PC-3 (cell line): Measurements from ENCODE around the gene KCNK13. TPM values are rescaled to one million over a fixed set of nuclear protein-coding genes. Genes with fewer than 3 reads are reported as not detected.

Source experiments
- ATAC-seq: fragments of 200-7000 bp; cut with Tn5 transposase; 2 replicates; pipeline ENCODE4 v1.9.1; 2020; ENCODE audit warnings: mild to moderate bottlenecking, moderate library complexity
- BruUV-seq: library from RNA; stranded (reverse); fragments of 400-500 nt; replicated peaks from 2 replicates; lab custom pipeline; 2021; lab: Mats Ljungman, UMichigan
- CTCF ChIA-PET: fragments of 300-600 bp; sonication (Branson Sonifier 250); formaldehyde crosslinking; loops from one replicate; lab custom pipeline; 2022; ENCODE audit warnings: antibody characterized with exemption; lab: Charles Lee
- POLR2A ChIA-PET: fragments of 300-600 bp; sonication (Branson Sonifier 250); formaldehyde crosslinking; loops from one replicate; lab custom pipeline; 2022; ENCODE audit warnings: antibody characterized with exemption; ENCODE audit not compliant: unreplicated experiment; lab: Charles Lee
- DNase-seq: peaks from one replicate; pipeline ENCODE4 v3.0.0-alpha.2; 2015
- H2AFZ ChIP-seq: fragments of 300-600 bp; sonication (generic); 2 replicates; pipeline ENCODE4 v1.6.0; 2016; ENCODE audit warnings: antibody characterized with exemption, low read length
- H3F3A ChIP-seq: fragments of 300-600 bp; sonication (generic); one replicate; pipeline ENCODE4 v1.6.0; 2017; ENCODE audit warnings: antibody characterized with exemption, low read length, control low read depth, mild to moderate bottlenecking; ENCODE audit not compliant: unreplicated experiment
- H3K27ac ChIP-seq: fragments of 300-600 bp; sonication (generic); 2 replicates; pipeline ENCODE4 v1.5.1; 2016; ENCODE audit warnings: mild to moderate bottlenecking, low read length
- H3K27me3 ChIP-seq: fragments of 300-600 bp; sonication (generic); 2 replicates; pipeline ENCODE4 v1.6.1; 2016; ENCODE audit warnings: low read length, mixed read lengths
- H3K36me3 ChIP-seq: fragments of 300-600 bp; sonication (generic); 2 replicates; pipeline ENCODE4 v1.6.1; 2016; ENCODE audit warnings: low read depth, mixed run types, low read length, mixed read lengths
- H3K4me1 ChIP-seq: fragments of 300-600 bp; sonication (generic); 2 replicates; pipeline ENCODE4 v1.5.1; 2016; ENCODE audit warnings: low read length; ENCODE audit not compliant: insufficient read depth
- H3K4me2 ChIP-seq: fragments of 300-600 bp; sonication (generic); 2 replicates; pipeline ENCODE4 v1.6.0; 2016; ENCODE audit warnings: low read length
- H3K4me3 ChIP-seq: fragments of 300-600 bp; sonication (generic); 2 replicates; pipeline ENCODE4 v1.5.1; 2016; ENCODE audit warnings: mild to moderate bottlenecking, low read length, mixed read lengths
- H3K79me2 ChIP-seq: fragments of 300-600 bp; sonication (generic); 2 replicates; pipeline ENCODE4 v1.6.1; 2017; ENCODE audit warnings: low read length, mixed read lengths
- H3K9ac ChIP-seq: fragments of 300-600 bp; sonication (generic); 2 replicates; pipeline ENCODE4 v1.6.0; 2016; ENCODE audit warnings: mild to moderate bottlenecking, low read length
- H3K9me2 ChIP-seq: fragments of 300-600 bp; sonication (generic); replicated peaks from 2 replicates; pipeline ENCODE4 v1.6.1; 2016; ENCODE audit warnings: mixed run types, low read length, mixed read lengths
- H3K9me3 ChIP-seq: fragments of 300-600 bp; sonication (generic); 2 replicates; pipeline ENCODE4 v1.6.1; 2016; ENCODE audit warnings: low read length, mixed read lengths
- H4K20me1 ChIP-seq: fragments of 300-600 bp; sonication (generic); 2 replicates; pipeline ENCODE4 v1.6.1; 2016; ENCODE audit warnings: low read length, mixed read lengths
- EZH2 ChIP-seq: fragments of 300-600 bp; sonication (generic); IDR thresholded peaks from one replicate; pipeline ENCODE4 v1.6.1; 2017; ENCODE audit warnings: antibody characterized with exemption, mild to moderate bottlenecking, low read length; ENCODE audit not compliant: unreplicated experiment
- EZH2phosphoT487 ChIP-seq: fragments of 300-600 bp; sonication (generic); IDR thresholded peaks from 2 replicates; pipeline ENCODE4 v1.6.1; 2018; ENCODE audit warnings: mild to moderate bottlenecking, antibody characterized with exemption, low read length, borderline replicate concordance
- intact Hi-C: fragments of 100-400 bp; cut with micrococcal nuclease; formaldehyde crosslinking; loops from 2 replicates; pipeline ENCODE4 v1.9.0; 2023
- total RNA-seq: library from RNA; depleted of rRNA; stranded (reverse); fragments of >200 nt; gene quantifications from 2 replicates; pipeline ENCODE4 v1.2.3, GENCODE V29; 2014
- TF ChIP-seq, protein P1 (sequence below): fragments of 300-600 bp; sonication (generic); conservative IDR thresholded peaks from 2 replicates; pipeline ENCODE4 v1.5.1; 2017; ENCODE audit warnings: antibody characterized with exemption, low read depth, mild to moderate bottlenecking, low read length

The KCNK13 gene
- total RNA-seq, 1 experiment from 2014 or later = 0.58 TPM

DNA sequence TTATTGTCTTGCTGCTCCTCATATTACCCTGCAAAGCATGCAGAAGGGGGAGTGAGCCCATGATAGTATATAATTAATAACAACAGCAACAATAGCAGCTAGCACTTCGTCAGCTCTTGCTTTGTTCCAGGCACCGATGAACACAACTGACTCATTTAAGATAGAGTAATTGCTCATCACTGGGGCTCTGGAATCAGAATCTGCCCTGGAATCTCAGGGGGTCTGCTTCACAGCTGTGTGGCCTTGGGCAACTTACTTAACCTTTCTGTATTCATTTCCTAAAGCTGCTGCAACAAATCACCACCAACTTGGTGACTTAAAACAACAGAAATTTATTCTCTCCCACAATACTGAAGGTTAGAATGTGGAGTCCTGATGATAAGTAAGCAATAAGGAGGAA lies 139.6 kb downstream of the KCNK13 start:
- no peaks in the 10 kb centered on the region for H3K9me2 ChIP-seq
- H3K4me1 ChIP-seq = no peaks in the 10 kb centered on the region
- ChIA-PET CTCF (no interaction called here), POLR2A (no interaction called here)
- no peak for ATAC-seq
- no peaks in the 10 kb centered on the region for H3K27me3 ChIP-seq
- H3K79me2 ChIP-seq = no peaks in the 10 kb centered on the region
- H3K4me2 ChIP-seq = no peak overlapping the region
- no peaks in the 10 kb centered on the region for H3K9me3 ChIP-seq
- no peak overlapping the region for H3K4me3 ChIP-seq
- no peak overlapping the region for H3K9ac ChIP-seq
- no peaks in the 10 kb centered on the region for H3K36me3 ChIP-seq
- intact Hi-C loops = no loop called here
- no peak for DNase-seq
- no peak overlapping the region for H2AFZ ChIP-seq
- no peaks in the 10 kb centered on the region for H3F3A ChIP-seq
- H3K27ac ChIP-seq = no peak overlapping the region
- TF ChIP-seq EZH2 (no peak), EZH2phosphoT487 (no peak)
- TF ChIP-seq, protein P1, sequence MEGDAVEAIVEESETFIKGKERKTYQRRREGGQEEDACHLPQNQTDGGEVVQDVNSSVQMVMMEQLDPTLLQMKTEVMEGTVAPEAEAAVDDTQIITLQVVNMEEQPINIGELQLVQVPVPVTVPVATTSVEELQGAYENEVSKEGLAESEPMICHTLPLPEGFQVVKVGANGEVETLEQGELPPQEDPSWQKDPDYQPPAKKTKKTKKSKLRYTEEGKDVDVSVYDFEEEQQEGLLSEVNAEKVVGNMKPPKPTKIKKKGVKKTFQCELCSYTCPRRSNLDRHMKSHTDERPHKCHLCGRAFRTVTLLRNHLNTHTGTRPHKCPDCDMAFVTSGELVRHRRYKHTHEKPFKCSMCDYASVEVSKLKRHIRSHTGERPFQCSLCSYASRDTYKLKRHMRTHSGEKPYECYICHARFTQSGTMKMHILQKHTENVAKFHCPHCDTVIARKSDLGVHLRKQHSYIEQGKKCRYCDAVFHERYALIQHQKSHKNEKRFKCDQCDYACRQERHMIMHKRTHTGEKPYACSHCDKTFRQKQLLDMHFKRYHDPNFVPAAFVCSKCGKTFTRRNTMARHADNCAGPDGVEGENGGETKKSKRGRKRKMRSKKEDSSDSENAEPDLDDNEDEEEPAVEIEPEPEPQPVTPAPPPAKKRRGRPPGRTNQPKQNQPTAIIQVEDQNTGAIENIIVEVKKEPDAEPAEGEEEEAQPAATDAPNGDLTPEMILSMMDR = no peak
- no TSS peak for BruUV-seq
- H4K20me1 ChIP-seq = no peaks in the 10 kb centered on the region

DNA sequence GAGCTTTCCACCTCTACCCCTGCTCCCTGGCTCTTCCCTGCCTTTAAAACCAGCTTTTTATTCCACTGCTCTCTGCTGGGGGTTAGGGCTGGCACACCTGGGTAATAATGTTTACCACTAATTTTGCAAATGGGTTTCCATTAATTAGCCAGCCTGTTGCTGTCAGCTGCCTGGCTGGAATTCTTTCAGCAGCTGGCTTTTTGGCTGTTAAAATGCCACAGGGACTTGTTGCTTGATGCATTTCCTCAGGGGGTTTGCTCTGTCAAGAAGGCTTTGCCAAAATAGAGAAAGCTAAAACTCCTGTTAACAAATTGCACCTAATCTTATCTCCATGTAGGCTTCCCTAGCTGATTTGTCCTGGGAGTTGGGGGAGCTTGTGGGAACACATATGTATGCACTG lies 142.7 kb downstream of the KCNK13 start:
- H3F3A ChIP-seq = no peaks in the 10 kb centered on the region
- H3K79me2 ChIP-seq = no peaks in the 10 kb centered on the region
- ATAC-seq (no peak), DNase-seq (no peak)
- POLR2A ChIA-PET = no interaction called here
- H3K9me3 ChIP-seq = no peaks in the 10 kb centered on the region
- H3K9me2 ChIP-seq = no peaks in the 10 kb centered on the region
- H3K27me3 ChIP-seq = no peaks in the 10 kb centered on the region
- CTCF ChIA-PET = no interaction called here
- H3K4me1 ChIP-seq = no peaks in the 10 kb centered on the region
- no peaks in the 10 kb centered on the region for H4K20me1 ChIP-seq
- BruUV-seq = no TSS peak
- no peak overlapping the region for H3K4me3 ChIP-seq
- intact Hi-C loops = no loop called here
- H2AFZ ChIP-seq = no peak overlapping the region
- TF ChIP-seq EZH2phosphoT487 = no peak
- TF ChIP-seq, protein P1 = no peak
- no peak for TF ChIP-seq EZH2
- no peak overlapping the region for H3K9ac ChIP-seq
- H3K36me3 ChIP-seq = no peaks in the 10 kb centered on the region
- H3K27ac ChIP-seq = no peak overlapping the region
- no peak overlapping the region for H3K4me2 ChIP-seq

DNA sequence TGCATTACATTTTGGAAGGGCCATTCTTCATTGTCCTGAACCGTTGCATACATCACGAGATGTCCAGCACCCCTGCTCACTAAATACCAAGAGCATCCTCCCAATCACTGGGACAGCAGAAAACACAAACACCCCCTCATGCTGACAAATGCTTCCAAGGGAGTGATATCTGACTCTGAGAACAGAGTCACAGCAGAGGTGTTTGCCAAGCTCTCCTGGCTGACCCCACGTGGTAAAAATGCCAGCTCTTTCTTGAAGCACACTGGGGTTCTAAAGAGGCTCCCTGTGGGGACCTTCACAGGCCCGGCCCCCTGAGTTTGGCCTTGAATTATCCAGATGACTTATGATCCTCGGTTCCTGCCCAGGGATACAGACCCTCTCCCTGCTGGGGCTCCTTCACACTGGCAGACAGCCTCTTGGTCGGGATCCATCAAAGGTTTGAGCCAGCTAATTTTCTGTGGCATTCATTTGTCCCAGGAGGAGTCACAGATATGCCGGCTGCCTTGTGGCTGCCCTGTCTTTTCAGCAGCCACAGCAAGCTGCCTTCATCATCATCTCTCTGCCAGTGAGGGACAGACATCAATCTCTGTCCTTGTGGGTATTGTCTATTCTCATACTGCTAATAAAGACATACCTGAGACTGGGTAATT lies 151.4 kb downstream of the KCNK13 start:
- ATAC-seq = no peak
- no peaks in the 10 kb centered on the region; the same call in 1 of the 2 replicates for H3K27me3 ChIP-seq
- CTCF ChIA-PET = no interaction called here

More for the DNA sequence above, 151.4 kb downstream of the KCNK13 start:
- H3K4me3 ChIP-seq = no peak overlapping the region
- no TSS peak for BruUV-seq
- H3K9me3 ChIP-seq = no peaks in the 10 kb centered on the region
- H3K9me2 ChIP-seq = no peaks in the 10 kb centered on the region
- TF ChIP-seq EZH2 (no peak), EZH2phosphoT487 (no peak)
- TF ChIP-seq, protein P1 = no peak
- H4K20me1 ChIP-seq = no peaks in the 10 kb centered on the region
- H3K4me1 ChIP-seq = no peaks in the 10 kb centered on the region
- H3K36me3 ChIP-seq = no peaks in the 10 kb centered on the region
- POLR2A ChIA-PET = no interaction called here
- DNase-seq = no peak
- H3K9ac ChIP-seq = no peak overlapping the region
- intact Hi-C loops = no loop called here
- H2AFZ ChIP-seq = no peak overlapping the region
- no peak overlapping the region for H3K27ac ChIP-seq
- H3K4me2 ChIP-seq = no peak overlapping the region
- H3F3A ChIP-seq = no peaks in the 10 kb centered on the region
- H3K79me2 ChIP-seq = no peaks in the 10 kb centered on the region
